GM12892 (cell line): ENCODE measurements around the gene TIRAP.

ENCODE experiments used
- POLR2A ChIP-seq: IDR thresholded peaks from 2 replicates; pipeline ENCODE4 v1.6.1; 2011; ENCODE audit warnings: low read depth, low read length, control low read depth
- TAF1 ChIP-seq: IDR thresholded peaks from 2 replicates; pipeline ENCODE4 v1.6.1; 2011; ENCODE audit warnings: low read depth, mild to moderate bottlenecking, control low read depth, low read length, borderline replicate concordance

- TF ChIP-seq POLR2A, result no peak
- TF ChIP-seq TAF1, result no peak
Measured at GRCh38 chr11:126257764-126258163, 25.1 kb upstream of the TIRAP start.
